ENCODE measurements around the gene DRD4.

The DRD4 gene

DNA sequence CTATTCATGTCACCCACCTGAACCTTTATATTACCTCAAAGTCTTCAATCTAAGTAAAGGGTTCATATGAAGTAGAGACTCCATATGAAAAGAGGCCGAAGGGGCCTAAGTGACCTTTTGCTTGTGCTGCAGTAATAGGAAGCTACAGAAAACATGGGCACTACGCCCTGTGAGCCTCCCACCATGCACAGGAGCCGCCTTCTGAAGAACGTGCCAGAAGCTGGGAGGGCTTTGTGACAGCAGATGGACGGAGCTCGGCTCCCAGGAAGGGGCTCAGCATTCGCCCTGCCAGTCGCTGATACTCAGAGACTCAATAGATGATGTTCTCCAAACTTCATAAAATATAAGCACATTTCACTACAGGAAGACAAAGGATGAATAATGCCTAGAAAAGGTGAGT is 36.8 kb downstream of the DRD4 start:
- ChIA-PET POLR2A (interaction anchor here (1.0 kb wide), 1 partner anchor 23 kb away, joined by 3 read pairs; no protein-coding TSS in a partner anchor), CTCF (interaction anchor here (0.9 kb wide), 1 partner anchor 22 kb away, joined by 4 read pairs; the partner anchor contains the start of gene TMEM80)
- no peak for DNase-seq (ENCODE audit: extremely low spot score)
- TF ChIP-seq LEF1 (IDR thresholded peaks at IDR 0.05; ENCODE audit: borderline replicate concordance) (no peak), ARNT (IDR thresholded peaks at IDR 0.05) (no peak), SUZ12 (IDR thresholded peaks at IDR 0.05) (no peak), CTBP1 (IDR thresholded peaks at IDR 0.05; ENCODE audit: borderline replicate concordance) (no peak), ELF4 (IDR thresholded peaks at IDR 0.05) (no peak), L3MBTL2 (conservative IDR thresholded peaks at IDR 0.05) (no peak), HDGF (IDR thresholded peaks at IDR 0.05; ENCODE audit: borderline replicate concordance) (no peak), FOXK2 (IDR thresholded peaks at IDR 0.05) (no peak), SP1 (IDR thresholded peaks at IDR 0.05) (no peak), ZNF384 (IDR thresholded peaks at IDR 0.05) (no peak), TARDBP (IDR thresholded peaks at IDR 0.05) (no peak), NFRKB (IDR thresholded peaks at IDR 0.05) (no peak), BHLHE40 (IDR thresholded peaks at IDR 0.05; ENCODE audit: borderline replicate concordance) (no peak), FOXA1 (IDR thresholded peaks at IDR 0.05) (no peak)
- TF ChIP-seq, protein P1, sequence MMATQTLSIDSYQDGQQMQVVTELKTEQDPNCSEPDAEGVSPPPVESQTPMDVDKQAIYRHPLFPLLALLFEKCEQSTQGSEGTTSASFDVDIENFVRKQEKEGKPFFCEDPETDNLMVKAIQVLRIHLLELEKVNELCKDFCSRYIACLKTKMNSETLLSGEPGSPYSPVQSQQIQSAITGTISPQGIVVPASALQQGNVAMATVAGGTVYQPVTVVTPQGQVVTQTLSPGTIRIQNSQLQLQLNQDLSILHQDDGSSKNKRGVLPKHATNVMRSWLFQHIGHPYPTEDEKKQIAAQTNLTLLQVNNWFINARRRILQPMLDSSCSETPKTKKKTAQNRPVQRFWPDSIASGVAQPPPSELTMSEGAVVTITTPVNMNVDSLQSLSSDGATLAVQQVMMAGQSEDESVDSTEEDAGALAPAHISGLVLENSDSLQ (IDR thresholded peaks at IDR 0.05): no peak

DNA sequence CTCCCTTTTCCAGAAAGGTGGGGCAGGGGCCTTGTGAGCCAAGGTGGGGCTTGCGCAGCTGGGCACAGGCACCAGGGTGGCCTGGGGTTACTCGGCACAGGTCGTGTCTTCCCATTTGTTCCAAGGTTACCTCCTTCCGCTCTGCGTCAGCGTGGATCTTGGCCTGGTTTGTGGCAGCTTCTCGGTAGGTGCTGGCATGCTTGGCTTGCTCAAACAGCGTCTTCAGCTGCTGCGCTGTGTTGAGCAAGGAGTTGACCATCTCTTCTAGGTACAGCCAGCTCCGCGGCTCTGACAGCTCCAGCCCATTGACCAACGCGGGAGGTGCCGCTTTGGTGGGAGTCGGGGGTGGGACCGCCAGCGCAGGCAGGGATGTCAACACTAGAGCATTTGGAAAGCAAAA is 37.3 kb downstream of the DRD4 start:
- no peak for TF ChIP-seq SUZ12 (IDR thresholded peaks at IDR 0.05)
- no peak for TF ChIP-seq FOXM1 (IDR thresholded peaks at IDR 0.05; ENCODE audit: borderline replicate concordance)
- no peak for TF ChIP-seq BHLHE40 (IDR thresholded peaks at IDR 0.05; ENCODE audit: borderline replicate concordance)
- no peak for TF ChIP-seq ZNF384 (IDR thresholded peaks at IDR 0.05)
- no peak for TF ChIP-seq TARDBP (IDR thresholded peaks at IDR 0.05)
- TF ChIP-seq, protein P1 (IDR thresholded peaks at IDR 0.05): no peak
- DNase-seq (ENCODE audit: extremely low spot score): no peak
- ChIA-PET CTCF (interaction anchor here (0.9 kb wide), 1 partner anchor 21 kb away, joined by 4 read pairs; the partner anchor contains the start of gene TMEM80), POLR2A (interaction anchor here (1.0 kb wide), 1 partner anchor 22 kb away, joined by 3 read pairs; no protein-coding TSS in a partner anchor)

DNA sequence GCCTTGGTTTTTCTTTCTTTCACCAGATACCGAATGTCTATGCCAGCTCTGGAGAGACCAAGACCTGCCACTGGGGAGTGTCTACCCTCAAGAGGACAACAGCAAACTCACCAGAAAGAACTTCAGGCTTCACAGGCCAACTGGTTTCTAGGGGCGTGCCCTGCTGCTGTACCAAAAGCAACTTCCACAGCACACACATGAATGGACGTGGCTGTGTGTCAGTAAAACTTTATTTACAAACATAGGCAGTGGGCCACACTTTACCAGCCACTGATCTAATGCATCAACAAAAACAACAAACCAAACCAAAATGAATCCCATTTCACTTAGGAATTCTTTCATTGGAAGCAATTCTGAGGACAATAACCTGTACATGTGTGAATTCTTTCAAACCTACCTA is 41.2 kb downstream of the DRD4 start:
- ChIA-PET CTCF (no interaction called here), POLR2A (no interaction called here)
- DNase-seq (ENCODE audit: extremely low spot score): no peak
- TF ChIP-seq ZNF384 (IDR thresholded peaks at IDR 0.05) (no peak), SP1 (IDR thresholded peaks at IDR 0.05) (no peak), FOXM1 (IDR thresholded peaks at IDR 0.05; ENCODE audit: borderline replicate concordance) (no peak)

DNA sequence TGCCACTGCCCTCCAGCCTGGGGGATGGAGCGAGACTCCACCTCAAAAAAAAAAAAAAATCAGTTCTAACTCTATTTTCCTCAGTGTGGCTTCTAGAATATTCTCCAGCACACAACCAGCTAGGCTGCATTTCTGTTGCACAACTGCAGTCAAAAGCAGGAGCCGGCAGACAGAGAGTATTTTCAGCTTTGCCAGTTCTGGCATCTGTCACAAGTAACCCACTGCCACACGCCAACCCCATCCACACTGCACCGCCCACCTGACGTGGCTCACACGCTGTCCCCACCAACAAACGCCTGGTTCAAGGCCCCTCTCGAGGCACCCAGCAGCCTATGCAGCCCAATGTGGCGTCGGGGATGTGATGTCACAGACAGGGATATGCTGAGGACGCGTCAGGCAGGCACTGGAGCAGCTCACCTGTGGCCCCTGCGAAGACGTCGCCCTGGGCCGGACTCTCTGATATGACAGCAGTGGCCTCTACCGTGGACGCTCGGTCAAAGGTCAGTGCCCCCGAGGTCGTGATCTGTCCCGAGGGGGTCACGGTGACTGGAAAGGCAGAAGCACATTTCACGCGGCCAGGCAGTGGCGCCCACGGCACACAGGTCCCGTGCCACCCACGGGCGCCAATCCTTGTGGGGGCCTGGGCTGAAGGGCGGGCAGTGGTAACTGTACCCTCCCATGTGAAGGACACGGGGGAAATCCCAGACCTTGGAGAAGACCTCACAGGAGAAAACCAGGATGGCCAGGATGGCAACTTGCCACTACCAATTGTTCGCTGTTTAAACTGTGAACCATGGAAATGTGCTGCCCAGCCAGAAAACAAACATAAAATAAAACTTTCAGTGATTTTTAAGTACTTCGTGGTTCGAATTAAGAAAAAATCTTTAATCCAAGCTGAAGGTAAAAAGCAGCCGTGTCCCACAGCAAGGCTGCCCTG is 42.5 kb downstream of the DRD4 start:
- ChIA-PET CTCF (interaction anchor here (0.9 kb wide), 1 partner anchor 14 kb away, joined by 3 read pairs; no protein-coding TSS in a partner anchor), POLR2A (no interaction called here)
- no peak for DNase-seq (ENCODE audit: extremely low spot score)
- TF ChIP-seq, protein P1 (IDR thresholded peaks at IDR 0.05): no peak
- TF ChIP-seq TARDBP (IDR thresholded peaks at IDR 0.05) (no peak), ARNT (IDR thresholded peaks at IDR 0.05) (no peak), SP1 (IDR thresholded peaks at IDR 0.05) (no peak), CTBP1 (IDR thresholded peaks at IDR 0.05; ENCODE audit: borderline replicate concordance) (no peak), HDGF (IDR thresholded peaks at IDR 0.05; ENCODE audit: borderline replicate concordance) (no peak), ELF4 (IDR thresholded peaks at IDR 0.05) (no peak)

- CTCF ChIA-PET: interaction anchor here (0.6 to 0.9 kb wide), 2 partner anchors 13 to 141 kb away, joined by 3 to 9 read pairs; no protein-coding TSS in a partner anchor
- POLR2A ChIA-PET: no interaction called here
- TF ChIP-seq FOXA1 (IDR thresholded peaks at IDR 0.05): no peak
- TF ChIP-seq, protein P1 (IDR thresholded peaks at IDR 0.05): no peak
- no peak for TF ChIP-seq FOXK2 (IDR thresholded peaks at IDR 0.05)
- no peak for TF ChIP-seq NFRKB (IDR thresholded peaks at IDR 0.05)
- no peak for TF ChIP-seq CTBP1 (IDR thresholded peaks at IDR 0.05; ENCODE audit: borderline replicate concordance)
Observed at GRCh38 chr11:680476-680875, 43.4 kb downstream of the DRD4 start.

DNA sequence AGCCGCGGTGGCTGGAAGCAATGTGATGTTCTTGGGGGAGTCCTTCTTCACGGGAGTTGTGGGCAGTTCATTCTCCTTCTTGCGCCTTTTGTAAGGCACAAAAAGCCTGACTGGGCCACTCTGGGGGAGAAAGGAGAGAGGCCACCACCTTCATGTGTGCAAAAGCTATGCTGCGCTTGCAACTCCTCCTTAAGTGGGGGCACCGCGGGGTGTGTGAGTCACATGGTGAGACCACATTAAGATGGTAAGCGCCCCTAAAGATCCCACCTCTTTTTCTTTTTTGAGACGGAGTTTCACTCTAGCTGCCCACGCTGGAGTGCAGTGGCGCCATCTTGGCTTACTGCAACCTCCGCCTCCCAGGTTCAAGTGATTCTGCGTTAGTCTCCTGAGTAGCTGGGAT is 43.9 kb downstream of the DRD4 start:
- DNase-seq (ENCODE audit: extremely low spot score): no peak
- CTCF ChIA-PET: interaction anchor here (0.6 kb wide), 1 partner anchor 142 kb away, joined by 9 read pairs; no protein-coding TSS in a partner anchor
- TF ChIP-seq L3MBTL2 (conservative IDR thresholded peaks at IDR 0.05) (no peak), NFRKB (IDR thresholded peaks at IDR 0.05) (no peak)
- POLR2A ChIA-PET: interaction anchor here (1.0 kb wide), 1 partner anchor 12 kb away, joined by 3 read pairs; no protein-coding TSS in a partner anchor

More at GRCh38 chr11:680476-680875, 43.4 kb downstream of the DRD4 start:
- DNase-seq (ENCODE audit: extremely low spot score): no peak
